ENCODE measurements around the gene KCNK13. TPM values are rescaled to one million over a fixed set of nuclear protein-coding genes. Genes with fewer than 3 reads are reported as not detected.

Gene KCNK13
- total and polyA plus RNA-seq, 2 of the 13 experiments (the other 11 are each of a cell fraction or from before 2014, with no cell fraction given), result 0.08 to 0.29 TPM

DNA sequence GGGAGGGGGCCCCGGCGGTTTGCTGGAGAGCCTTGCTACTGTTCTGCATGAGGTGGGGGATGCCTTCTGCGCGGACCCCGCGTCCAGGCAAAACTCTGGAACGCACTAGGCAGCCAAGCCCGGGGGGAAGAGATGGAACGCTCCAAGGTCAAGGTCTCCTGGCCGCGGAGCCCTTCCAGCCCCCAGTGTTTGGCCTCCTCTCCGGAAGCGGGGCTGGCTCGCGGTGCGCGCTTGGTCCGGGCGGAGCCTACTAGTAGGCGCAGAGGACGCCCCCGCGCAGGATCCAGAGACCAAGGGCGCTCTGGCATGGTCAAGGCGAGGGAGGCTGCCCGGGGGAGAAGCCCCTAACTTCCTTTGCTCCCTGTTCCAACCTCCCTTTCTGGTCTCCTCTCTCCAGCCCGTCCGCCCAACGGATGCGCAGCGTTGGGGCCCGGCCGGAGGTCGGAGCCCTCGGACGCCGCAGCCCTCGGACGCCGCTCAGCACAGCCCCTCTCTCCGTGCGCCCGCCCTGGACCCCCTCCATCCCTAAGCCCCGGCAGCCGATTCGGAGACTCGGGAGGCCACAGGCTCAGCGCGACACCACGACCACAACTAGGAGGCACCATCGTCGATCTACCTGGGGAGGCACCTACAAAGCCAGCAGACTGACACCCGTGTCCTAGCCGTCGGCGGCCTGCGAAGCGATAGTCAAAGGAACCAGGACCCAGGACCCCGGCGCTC lies 669 bp upstream of the KCNK13 start (continued):
- TF ChIP-seq, protein P1, sequence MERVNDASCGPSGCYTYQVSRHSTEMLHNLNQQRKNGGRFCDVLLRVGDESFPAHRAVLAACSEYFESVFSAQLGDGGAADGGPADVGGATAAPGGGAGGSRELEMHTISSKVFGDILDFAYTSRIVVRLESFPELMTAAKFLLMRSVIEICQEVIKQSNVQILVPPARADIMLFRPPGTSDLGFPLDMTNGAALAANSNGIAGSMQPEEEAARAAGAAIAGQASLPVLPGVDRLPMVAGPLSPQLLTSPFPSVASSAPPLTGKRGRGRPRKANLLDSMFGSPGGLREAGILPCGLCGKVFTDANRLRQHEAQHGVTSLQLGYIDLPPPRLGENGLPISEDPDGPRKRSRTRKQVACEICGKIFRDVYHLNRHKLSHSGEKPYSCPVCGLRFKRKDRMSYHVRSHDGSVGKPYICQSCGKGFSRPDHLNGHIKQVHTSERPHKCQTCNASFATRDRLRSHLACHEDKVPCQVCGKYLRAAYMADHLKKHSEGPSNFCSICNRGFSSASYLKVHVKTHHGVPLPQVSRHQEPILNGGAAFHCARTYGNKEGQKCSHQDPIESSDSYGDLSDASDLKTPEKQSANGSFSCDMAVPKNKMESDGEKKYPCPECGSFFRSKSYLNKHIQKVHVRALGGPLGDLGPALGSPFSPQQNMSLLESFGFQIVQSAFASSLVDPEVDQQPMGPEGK (CRISPR knock-in tag; IDR thresholded peaks at IDR 0.05), result peak; percentile 53; the same call in 1 of the 2 replicates
- TF ChIP-seq ZMAT3 (CRISPR knock-in tag; conservative IDR thresholded peaks at IDR 0.05), result no peak
- TF ChIP-seq FOSL2 (CRISPR knock-in tag; IDR thresholded peaks at IDR 0.05), result no peak
- TF ChIP-seq ZNF83 (CRISPR knock-in tag; IDR thresholded peaks at IDR 0.05; ENCODE audit: borderline replicate concordance), result no peak
- TF ChIP-seq, protein P2, sequence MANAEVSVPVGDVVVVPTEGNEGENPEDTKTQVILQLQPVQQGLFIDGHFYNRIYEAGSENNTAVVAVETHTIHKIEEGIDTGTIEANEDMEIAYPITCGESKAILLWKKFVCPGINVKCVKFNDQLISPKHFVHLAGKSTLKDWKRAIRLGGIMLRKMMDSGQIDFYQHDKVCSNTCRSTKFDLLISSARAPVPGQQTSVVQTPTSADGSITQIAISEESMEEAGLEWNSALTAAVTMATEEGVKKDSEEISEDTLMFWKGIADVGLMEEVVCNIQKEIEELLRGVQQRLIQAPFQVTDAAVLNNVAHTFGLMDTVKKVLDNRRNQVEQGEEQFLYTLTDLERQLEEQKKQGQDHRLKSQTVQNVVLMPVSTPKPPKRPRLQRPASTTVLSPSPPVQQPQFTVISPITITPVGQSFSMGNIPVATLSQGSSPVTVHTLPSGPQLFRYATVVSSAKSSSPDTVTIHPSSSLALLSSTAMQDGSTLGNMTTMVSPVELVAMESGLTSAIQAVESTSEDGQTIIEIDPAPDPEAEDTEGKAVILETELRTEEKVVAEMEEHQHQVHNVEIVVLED (CRISPR knock-in tag; IDR thresholded peaks at IDR 0.05; ENCODE audit: borderline replicate concordance), result no peak
- no peak for TF ChIP-seq NFKB2 (CRISPR knock-in tag; IDR thresholded peaks at IDR 0.05; ENCODE audit: borderline replicate concordance)
- TF ChIP-seq, protein P3, sequence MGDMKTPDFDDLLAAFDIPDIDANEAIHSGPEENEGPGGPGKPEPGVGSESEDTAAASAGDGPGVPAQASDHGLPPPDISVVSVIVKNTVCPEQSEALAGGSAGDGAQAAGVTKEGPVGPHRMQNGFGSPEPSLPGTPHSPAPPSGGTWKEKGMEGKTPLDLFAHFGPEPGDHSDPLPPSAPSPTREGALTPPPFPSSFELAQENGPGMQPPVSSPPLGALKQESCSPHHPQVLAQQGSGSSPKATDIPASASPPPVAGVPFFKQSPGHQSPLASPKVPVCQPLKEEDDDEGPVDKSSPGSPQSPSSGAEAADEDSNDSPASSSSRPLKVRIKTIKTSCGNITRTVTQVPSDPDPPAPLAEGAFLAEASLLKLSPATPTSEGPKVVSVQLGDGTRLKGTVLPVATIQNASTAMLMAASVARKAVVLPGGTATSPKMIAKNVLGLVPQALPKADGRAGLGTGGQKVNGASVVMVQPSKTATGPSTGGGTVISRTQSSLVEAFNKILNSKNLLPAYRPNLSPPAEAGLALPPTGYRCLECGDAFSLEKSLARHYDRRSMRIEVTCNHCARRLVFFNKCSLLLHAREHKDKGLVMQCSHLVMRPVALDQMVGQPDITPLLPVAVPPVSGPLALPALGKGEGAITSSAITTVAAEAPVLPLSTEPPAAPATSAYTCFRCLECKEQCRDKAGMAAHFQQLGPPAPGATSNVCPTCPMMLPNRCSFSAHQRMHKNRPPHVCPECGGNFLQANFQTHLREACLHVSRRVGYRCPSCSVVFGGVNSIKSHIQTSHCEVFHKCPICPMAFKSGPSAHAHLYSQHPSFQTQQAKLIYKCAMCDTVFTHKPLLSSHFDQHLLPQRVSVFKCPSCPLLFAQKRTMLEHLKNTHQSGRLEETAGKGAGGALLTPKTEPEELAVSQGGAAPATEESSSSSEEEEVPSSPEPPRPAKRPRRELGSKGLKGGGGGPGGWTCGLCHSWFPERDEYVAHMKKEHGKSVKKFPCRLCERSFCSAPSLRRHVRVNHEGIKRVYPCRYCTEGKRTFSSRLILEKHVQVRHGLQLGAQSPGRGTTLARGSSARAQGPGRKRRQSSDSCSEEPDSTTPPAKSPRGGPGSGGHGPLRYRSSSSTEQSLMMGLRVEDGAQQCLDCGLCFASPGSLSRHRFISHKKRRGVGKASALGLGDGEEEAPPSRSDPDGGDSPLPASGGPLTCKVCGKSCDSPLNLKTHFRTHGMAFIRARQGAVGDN (CRISPR knock-in tag; IDR thresholded peaks at IDR 0.05), result peak; percentile 13; the same call in 1 of the 2 replicates
- TF ChIP-seq GABPB1 (CRISPR knock-in tag; IDR thresholded peaks at IDR 0.05), result peak; percentile 46; the same call in 1 of the 2 replicates
- TF ChIP-seq, protein P4, sequence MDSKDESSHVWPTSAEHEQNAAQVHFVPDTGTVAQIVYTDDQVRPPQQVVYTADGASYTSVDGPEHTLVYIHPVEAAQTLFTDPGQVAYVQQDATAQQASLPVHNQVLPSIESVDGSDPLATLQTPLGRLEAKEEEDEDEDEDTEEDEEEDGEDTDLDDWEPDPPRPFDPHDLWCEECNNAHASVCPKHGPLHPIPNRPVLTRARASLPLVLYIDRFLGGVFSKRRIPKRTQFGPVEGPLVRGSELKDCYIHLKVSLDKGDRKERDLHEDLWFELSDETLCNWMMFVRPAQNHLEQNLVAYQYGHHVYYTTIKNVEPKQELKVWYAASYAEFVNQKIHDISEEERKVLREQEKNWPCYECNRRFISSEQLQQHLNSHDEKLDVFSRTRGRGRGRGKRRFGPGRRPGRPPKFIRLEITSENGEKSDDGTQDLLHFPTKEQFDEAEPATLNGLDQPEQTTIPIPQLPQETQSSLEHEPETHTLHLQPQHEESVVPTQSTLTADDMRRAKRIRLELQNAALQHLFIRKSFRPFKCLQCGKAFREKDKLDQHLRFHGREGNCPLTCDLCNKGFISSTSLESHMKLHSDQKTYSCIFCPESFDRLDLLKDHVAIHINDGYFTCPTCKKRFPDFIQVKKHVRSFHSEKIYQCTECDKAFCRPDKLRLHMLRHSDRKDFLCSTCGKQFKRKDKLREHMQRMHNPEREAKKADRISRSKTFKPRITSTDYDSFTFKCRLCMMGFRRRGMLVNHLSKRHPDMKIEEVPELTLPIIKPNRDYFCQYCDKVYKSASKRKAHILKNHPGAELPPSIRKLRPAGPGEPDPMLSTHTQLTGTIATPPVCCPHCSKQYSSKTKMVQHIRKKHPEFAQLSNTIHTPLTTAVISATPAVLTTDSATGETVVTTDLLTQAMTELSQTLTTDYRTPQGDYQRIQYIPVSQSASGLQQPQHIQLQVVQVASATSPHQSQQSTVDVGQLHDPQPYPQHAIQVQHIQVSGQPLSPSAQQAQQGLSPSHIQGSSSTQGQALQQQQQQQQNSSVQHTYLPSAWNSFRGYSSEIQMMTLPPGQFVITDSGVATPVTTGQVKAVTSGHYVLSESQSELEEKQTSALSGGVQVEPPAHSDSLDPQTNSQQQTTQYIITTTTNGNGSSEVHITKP (CRISPR knock-in tag; IDR thresholded peaks at IDR 0.05; ENCODE audit: low read depth), result peak; percentile 83
- TF ChIP-seq, protein P5, sequence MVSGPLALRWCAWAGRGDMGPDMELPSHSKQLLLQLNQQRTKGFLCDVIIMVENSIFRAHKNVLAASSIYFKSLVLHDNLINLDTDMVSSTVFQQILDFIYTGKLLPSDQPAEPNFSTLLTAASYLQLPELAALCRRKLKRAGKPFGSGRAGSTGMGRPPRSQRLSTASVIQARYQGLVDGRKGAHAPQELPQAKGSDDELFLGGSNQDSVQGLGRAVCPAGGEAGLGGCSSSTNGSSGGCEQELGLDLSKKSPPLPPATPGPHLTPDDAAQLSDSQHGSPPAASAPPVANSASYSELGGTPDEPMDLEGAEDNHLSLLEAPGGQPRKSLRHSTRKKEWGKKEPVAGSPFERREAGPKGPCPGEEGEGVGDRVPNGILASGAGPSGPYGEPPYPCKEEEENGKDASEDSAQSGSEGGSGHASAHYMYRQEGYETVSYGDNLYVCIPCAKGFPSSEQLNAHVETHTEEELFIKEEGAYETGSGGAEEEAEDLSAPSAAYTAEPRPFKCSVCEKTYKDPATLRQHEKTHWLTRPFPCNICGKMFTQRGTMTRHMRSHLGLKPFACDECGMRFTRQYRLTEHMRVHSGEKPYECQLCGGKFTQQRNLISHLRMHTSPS (CRISPR knock-in tag; IDR thresholded peaks at IDR 0.05; ENCODE audit: low read depth), result no peak
- no peak for TF ChIP-seq ZSCAN21 (CRISPR knock-in tag; IDR thresholded peaks at IDR 0.05; ENCODE audit: borderline replicate concordance)

Data from HepG2 (cell line).